Caco-2 (cell line): Measurements from ENCODE around the gene TBCE. TPM values are rescaled to one million over a fixed set of nuclear protein-coding genes. Genes with fewer than 3 reads are reported as not detected.

ENCODE experiments used
- BruUV-seq: library from RNA; stranded (reverse); fragments of 400-500 nt; replicated peaks from 2 replicates; lab custom pipeline; 2021; lab: Mats Ljungman, UMichigan
- CTCF ChIA-PET: fragments of 300-600 bp; sonication (Branson Sonifier 250); formaldehyde crosslinking; loops from one replicate; lab custom pipeline; 2022; ENCODE audit warnings: antibody characterized with exemption; lab: Charles Lee
- POLR2A ChIA-PET: fragments of 300-600 bp; sonication (Branson Sonifier 250); formaldehyde crosslinking; loops from one replicate; lab custom pipeline; 2022; ENCODE audit warnings: antibody characterized with exemption; lab: Charles Lee
- DNase-seq, 2 experiments: peaks; one replicate each; pipeline versions ENCODE4 v3.0.0 to v3.0.0-alpha.2; 2020 to 2022
- H3K27me3 ChIP-seq: replicated peaks from 2 replicates; pipeline ENCODE4 v1.6.0; 2011; ENCODE audit warnings: low read length; ENCODE audit not compliant: control insufficient read depth, insufficient read depth
- H3K36me3 ChIP-seq: 2 replicates; pipeline ENCODE4 v1.5.1; 2011; ENCODE audit warnings: low read length; ENCODE audit not compliant: control insufficient read depth, insufficient read depth
- H3K4me1 ChIP-seq: fragments of 250-450 bp; sonication (Bioruptor Pico); 2 replicates; pipeline ENCODE4 v1.5.1; 2020; ENCODE audit warnings: mild to moderate bottlenecking
- H3K4me3 ChIP-seq: 2 replicates; pipeline ENCODE4 v1.5.1; 2011; ENCODE audit warnings: low read depth, mild to moderate bottlenecking, control low read depth, low read length
- H3K9me3 ChIP-seq: fragments of 250-450 bp; sonication (Bioruptor Pico); 2 replicates; pipeline ENCODE4 v1.5.1; 2020; ENCODE audit warnings: mild to moderate bottlenecking, moderate library complexity
- H3K27ac Mint-ChIP-seq: one replicate; pipeline ENCODE4 v1.8.0; 2022; ENCODE audit warnings: mixed read lengths; ENCODE audit not compliant: unreplicated experiment
- H3K27me3 Mint-ChIP-seq: one replicate; pipeline ENCODE4 v1.8.0; 2022; ENCODE audit warnings: mixed read lengths; ENCODE audit not compliant: insufficient read depth, unreplicated experiment
- H3K36me3 Mint-ChIP-seq: one replicate; pipeline ENCODE4 v1.8.0; 2022; ENCODE audit warnings: mild to moderate bottlenecking, mixed read lengths; ENCODE audit not compliant: insufficient read depth, unreplicated experiment
- H3K4me1 Mint-ChIP-seq: one replicate; pipeline ENCODE4 v1.8.0; 2022; ENCODE audit warnings: low read depth, mixed read lengths; ENCODE audit not compliant: unreplicated experiment
- H3K4me3 Mint-ChIP-seq: one replicate; pipeline ENCODE4 v1.8.0; 2022; ENCODE audit warnings: mild to moderate bottlenecking, moderate library complexity, mixed read lengths; ENCODE audit not compliant: unreplicated experiment
- H3K9me3 Mint-ChIP-seq: one replicate; pipeline ENCODE4 v1.8.0; 2022; ENCODE audit warnings: mixed read lengths; ENCODE audit not compliant: unreplicated experiment
- CTCF ChIP-seq, 2 experiments: fragments of 200-600 bp in 1 of 2; IDR thresholded peaks; 1 replicate in 1 of 2; 2 replicates in 1 of 2; pipeline versions ENCODE4 v1.5.1 to v1.8.0; 2011 to 2022; ENCODE audit warnings: antibody characterized with exemption in 1 of 2, control low read depth in 1 of 2, inconsistent platforms in 1 of 2, low read depth in 1 of 2, low read length in 1 of 2, mild to moderate bottlenecking in 1 of 2, moderate library complexity in 1 of 2; ENCODE audit not compliant: insufficient read depth in 1 of 2, severe bottlenecking in 1 of 2, unreplicated experiment in 1 of 2
- intact Hi-C: fragments of 100-400 bp; cut with micrococcal nuclease; formaldehyde crosslinking; loops from one replicate; pipeline ENCODE4 v1.10.0; 2022; ENCODE audit not compliant: unreplicated experiment
- total RNA-seq: library from RNA; stranded (reverse); gene quantifications from 2 replicates; pipeline ENCODE4 v1.2.3, GENCODE V29; 2022

Gene TBCE
- total RNA-seq, 1 experiment from 2014 or later, result 40.0 TPM

- POLR2A ChIA-PET, result no interaction called here
- BruUV-seq, result no TSS peak
- Histone ChIP-seq H3K9me3 (no peaks in the 10 kb centered on the region), H3K27me3 (no peaks in the 10 kb centered on the region), H3K4me1 (no peaks in the 10 kb centered on the region), H3K36me3 (no peaks in the 10 kb centered on the region), H3K4me3 (no peak overlapping the region)
- no peak overlapping the region for H3K4me3 Mint-ChIP-seq
- no peak overlapping the region for H3K27ac Mint-ChIP-seq
- peaks cover 7% of the 10 kb centered on the region for H3K4me1 Mint-ChIP-seq
- intact Hi-C loops, result no loop called here
- CTCF ChIA-PET, result no interaction called here
- no peaks in the 10 kb centered on the region for H3K27me3 Mint-ChIP-seq
- no peak for TF ChIP-seq CTCF (IDR thresholded peaks at IDR 0.05; ENCODE audit: insufficient read depth in 1 of 2, low read depth in 1 of 2, low read length in 1 of 2, severe bottlenecking in 1 of 2, unreplicated experiment in 1 of 2)
- peaks cover 35% of the 10 kb centered on the region for H3K36me3 Mint-ChIP-seq
- no peak for DNase-seq
- no peaks in the 10 kb centered on the region for H3K9me3 Mint-ChIP-seq
Measured at GRCh38 chr1:235320521-235321179, 46.6 kb upstream of the TBCE start.

- ChIA-PET CTCF (no interaction called here), POLR2A (no interaction called here)
- intact Hi-C loops, result no loop called here
- Histone ChIP-seq H3K4me3 (no peak overlapping the region), H3K9me3 (no peaks in the 10 kb centered on the region), H3K27me3 (no peaks in the 10 kb centered on the region), H3K36me3 (no peaks in the 10 kb centered on the region), H3K4me1 (no peaks in the 10 kb centered on the region)
- no peak overlapping the region for H3K27ac Mint-ChIP-seq
- H3K4me3 Mint-ChIP-seq, result no peak overlapping the region
- no TSS peak for BruUV-seq
- peaks cover 40% of the 10 kb centered on the region for H3K36me3 Mint-ChIP-seq
- peaks cover 15% of the 10 kb centered on the region for H3K4me1 Mint-ChIP-seq
- no peak for DNase-seq
- H3K27me3 Mint-ChIP-seq, result no peaks in the 10 kb centered on the region
- TF ChIP-seq CTCF (IDR thresholded peaks at IDR 0.05; ENCODE audit: insufficient read depth in 1 of 2, low read depth in 1 of 2, low read length in 1 of 2, severe bottlenecking in 1 of 2, unreplicated experiment in 1 of 2), result no peak
- H3K9me3 Mint-ChIP-seq, result no peaks in the 10 kb centered on the region
Measured at GRCh38 chr1:235324296-235324695, 42.9 kb upstream of the TBCE start.

- peaks cover 33% of the 10 kb centered on the region for H3K36me3 Mint-ChIP-seq
- no peak for DNase-seq
- intact Hi-C loops, result no loop called here
Measured at GRCh38 chr1:235325139-235325538, 42.1 kb upstream of the TBCE start.

More at GRCh38 chr1:235325139-235325538, 42.1 kb upstream of the TBCE start:
- Histone ChIP-seq H3K9me3 (no peaks in the 10 kb centered on the region), H3K4me1 (no peaks in the 10 kb centered on the region), H3K36me3 (no peaks in the 10 kb centered on the region), H3K4me3 (no peak overlapping the region), H3K27me3 (no peaks in the 10 kb centered on the region)
- no TSS peak for BruUV-seq
- Mint-ChIP-seq H3K4me3 (no peak overlapping the region), H3K27me3 (no peaks in the 10 kb centered on the region), H3K27ac (no peak overlapping the region), H3K4me1 (peaks cover 15% of the 10 kb centered on the region), H3K9me3 (no peaks in the 10 kb centered on the region)
- no peak for TF ChIP-seq CTCF (IDR thresholded peaks at IDR 0.05; ENCODE audit: insufficient read depth in 1 of 2, low read depth in 1 of 2, low read length in 1 of 2, severe bottlenecking in 1 of 2, unreplicated experiment in 1 of 2)
- ChIA-PET POLR2A (no interaction called here), CTCF (no interaction called here)
